LHCN-M2 (cell line): ENCODE results near the gene FBXL2. TPM values are rescaled to one million over a fixed set of nuclear protein-coding genes. Genes with fewer than 3 reads are reported as not detected.
"Not testable (repeated sequence)": the region's sequence is repeated elsewhere in the genome, so short reads cannot be mapped to it uniquely, and the experiment has no call there.

Experiments
- DNase-seq: peaks from one replicate; pipeline ENCODE4 v3.0.0-alpha.2; 2012; ENCODE audit warnings: low read depth
- total RNA-seq: library from RNA; depleted of rRNA; stranded (reverse); fragments of >200 nt; gene quantifications from 2 replicates; pipeline ENCODE4 v1.2.3, GENCODE V29; 2014; rRNA removed

FBXL2 gene
- total RNA-seq, 1 experiment from 2014 or later = 21.9 TPM

DNA sequence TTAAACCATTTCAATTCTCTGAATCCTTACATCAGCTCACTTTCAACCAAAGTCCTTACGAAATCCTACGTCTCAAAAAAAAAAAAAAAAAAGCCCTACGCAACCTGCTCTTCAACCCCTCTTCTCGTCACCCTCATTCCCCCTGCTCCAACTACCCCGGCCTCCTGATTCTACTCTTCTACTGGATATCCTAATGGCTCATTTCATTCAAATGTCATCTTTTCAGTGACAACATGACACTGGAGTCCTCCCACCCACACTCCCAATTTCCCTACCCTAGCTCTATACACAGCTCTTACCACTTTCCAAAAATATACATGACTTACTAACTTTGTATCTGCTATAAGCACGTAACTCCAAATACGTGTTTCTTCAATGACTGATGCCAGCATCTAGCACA, 151.5 kb downstream of the FBXL2 start:
- no peak for DNase-seq

DNA sequence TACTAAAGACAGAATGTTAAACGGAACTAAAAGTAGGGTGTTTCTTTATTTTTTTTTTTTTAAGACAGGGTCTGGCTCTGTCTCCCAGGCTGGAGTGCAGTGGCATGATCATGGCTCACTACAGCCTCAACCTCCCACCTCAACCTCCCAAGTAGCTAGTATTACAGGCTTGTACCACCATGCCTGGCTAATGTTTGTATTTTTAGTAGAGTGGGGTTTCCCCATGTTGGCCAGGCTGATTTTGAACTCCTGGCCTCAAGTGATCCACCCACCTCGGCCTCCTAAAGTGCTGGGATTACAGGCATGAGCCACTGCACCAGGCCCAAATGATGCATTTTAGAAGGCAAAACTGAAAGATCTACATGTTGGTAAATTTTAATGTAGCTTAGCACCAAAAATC, 152.1 kb downstream of the FBXL2 start:
- DNase-seq = not testable (repeated sequence)

- DNase-seq = no peak
Observed at GRCh38 chr3:33430061-33430460, 152.8 kb downstream of the FBXL2 start.

GRCh38 chr3:33430571-33430970, 153.3 kb downstream of the FBXL2 start:
- DNase-seq = no peak

DNA sequence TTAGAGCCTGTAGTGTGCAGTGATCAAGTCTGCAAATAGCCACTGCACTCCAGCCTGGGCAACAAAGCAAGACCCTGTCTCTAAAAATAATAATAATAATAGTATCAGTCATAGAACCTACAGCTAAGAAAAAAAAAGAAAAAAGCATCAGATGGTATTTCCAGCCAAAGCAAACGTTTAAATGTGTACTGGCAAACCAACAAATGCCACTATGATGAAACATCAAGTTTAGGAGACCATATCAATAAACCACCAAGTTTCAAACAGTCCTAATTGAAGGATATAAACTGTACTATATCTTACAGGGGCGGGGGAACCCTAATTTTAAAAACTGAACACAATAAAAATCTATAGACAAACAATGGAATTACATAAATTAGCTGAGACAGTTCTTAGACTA, 156.6 kb downstream of the FBXL2 start:
- DNase-seq = peak; percentile 24

Other genes with a start within 250 kb of the FBXL2 start
- gene GLB1, start 180.3 kb upstream of the FBXL2 start, total RNA-seq = 76.2 and 90.4 TPM in 2 replicates
- gene TMPPE, start 180.3 kb upstream of the FBXL2 start, total RNA-seq = 3.7 and 4.2 TPM in 2 replicates
- 287 and 368 TPM in 2 replicates for gene CRTAP, start 163.4 kb upstream of the FBXL2 start, total RNA-seq
- 20.8 and 22.8 TPM in 2 replicates for gene SUSD5, start 58.6 kb upstream of the FBXL2 start, total RNA-seq
- 35.9 and 37.8 TPM in 2 replicates for gene UBP1, start 163.0 kb downstream of the FBXL2 start, total RNA-seq